NCI-H1092 (cell line): ENCODE results near the gene CRY1.

Experiments
- DNase-seq: peaks from one replicate; lab custom pipeline; 2025; lab: John Stamatoyannopoulos, UW

CRY1 gene

DNA sequence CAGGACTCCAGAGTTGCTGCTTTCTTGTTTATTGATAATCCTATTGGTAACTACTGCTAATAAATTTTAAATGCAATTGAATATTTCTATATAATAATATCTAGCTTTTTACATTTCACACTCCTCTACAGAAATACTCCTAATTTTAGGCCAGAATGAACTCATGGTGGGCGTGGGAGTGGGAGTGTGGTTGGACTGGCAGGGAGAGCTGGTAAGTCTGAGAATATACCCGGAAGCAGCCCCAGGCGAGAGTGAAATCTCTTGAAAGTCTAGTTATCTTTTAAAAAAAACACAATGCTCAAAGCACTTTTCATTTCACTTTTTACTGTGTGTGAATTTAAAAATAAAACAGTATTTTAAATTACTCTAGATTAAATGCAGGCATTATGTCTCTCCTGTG lies 132.9 kb downstream of the CRY1 start:
- no peak for DNase-seq

GRCh38 chr12:106957583-106957982 lies 135.8 kb downstream of the CRY1 start:
- no peak for DNase-seq

GRCh38 chr12:106956048-106956578 lies 137.2 kb downstream of the CRY1 start:
- DNase-seq, result no peak

- DNase-seq, result peak; percentile 92
Measured at GRCh38 chr12:106955377-106956047, 137.8 kb downstream of the CRY1 start, which contains the start of gene TMEM263. Gene TMEM263 (plus strand): TSS chr12:106955907. CDS start chr12:106967117, 11,210 bp downstream.

GRCh38 chr12:106954462-106955376 lies 138.6 kb downstream of the CRY1 start:
- DNase-seq, result no peak

DNA sequence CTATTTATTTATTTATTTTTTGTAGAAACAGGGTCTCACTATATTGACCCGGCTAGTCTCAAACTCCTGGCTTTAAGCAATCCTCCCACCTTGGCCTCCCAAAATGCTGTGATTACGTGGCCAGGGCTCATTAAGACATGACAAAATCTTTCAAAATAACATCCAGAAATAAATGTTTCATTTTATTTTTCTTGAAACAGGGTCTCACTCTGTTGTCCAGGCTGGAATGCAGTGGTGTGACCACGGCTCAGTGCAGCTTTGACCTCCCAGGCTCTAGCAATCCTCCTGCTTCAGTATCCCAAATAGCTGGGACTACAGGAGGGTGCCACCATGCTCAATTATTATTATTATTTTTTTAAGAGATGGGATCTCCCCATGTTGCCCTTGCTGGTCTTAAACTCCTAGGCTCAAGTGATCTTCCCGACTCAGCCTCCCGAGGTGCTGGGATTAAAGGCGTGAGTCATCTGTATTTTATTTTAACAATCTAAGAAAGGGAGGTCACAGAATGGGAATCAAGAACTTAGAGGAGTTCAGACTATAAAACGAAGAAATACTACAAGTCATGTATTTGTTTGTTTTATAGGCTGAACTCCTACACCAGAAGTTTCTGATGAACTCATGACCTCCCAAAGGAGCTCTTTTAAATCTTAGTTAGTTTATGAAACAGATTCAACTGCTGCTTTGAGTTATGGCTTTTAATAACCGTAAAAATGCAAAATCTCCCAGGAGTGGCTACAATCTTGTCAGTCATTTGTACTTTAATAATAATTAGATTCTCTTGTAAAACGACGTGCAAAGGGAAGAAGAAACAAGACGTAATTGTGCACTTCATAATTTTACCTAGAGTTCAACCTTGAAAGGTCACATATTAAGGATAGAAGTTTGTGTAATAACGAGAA lies 139.7 kb downstream of the CRY1 start:
- no peak for DNase-seq

- no peak for DNase-seq
Measured at GRCh38 chr12:106950591-106950990, 142.8 kb downstream of the CRY1 start.

DNA sequence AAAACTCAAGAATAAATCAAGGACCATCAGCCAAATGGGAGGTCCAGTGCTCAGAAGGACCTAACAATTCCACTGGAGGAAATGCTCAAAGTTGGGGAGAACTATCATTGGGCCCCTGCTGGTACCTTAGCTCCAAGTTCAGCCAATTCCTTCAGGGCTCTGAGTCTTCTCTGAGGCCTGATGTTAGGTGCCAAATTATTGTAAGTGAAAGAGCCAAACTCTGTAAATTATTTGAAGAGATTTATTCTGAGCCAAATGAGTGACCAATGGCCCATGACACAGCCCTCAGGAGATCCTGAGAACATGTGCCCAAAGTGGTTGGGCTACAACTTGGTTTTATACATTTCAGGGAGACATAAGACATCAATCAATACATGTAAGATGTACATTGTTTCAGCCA lies 145.9 kb downstream of the CRY1 start:
- DNase-seq, result no peak

DNA sequence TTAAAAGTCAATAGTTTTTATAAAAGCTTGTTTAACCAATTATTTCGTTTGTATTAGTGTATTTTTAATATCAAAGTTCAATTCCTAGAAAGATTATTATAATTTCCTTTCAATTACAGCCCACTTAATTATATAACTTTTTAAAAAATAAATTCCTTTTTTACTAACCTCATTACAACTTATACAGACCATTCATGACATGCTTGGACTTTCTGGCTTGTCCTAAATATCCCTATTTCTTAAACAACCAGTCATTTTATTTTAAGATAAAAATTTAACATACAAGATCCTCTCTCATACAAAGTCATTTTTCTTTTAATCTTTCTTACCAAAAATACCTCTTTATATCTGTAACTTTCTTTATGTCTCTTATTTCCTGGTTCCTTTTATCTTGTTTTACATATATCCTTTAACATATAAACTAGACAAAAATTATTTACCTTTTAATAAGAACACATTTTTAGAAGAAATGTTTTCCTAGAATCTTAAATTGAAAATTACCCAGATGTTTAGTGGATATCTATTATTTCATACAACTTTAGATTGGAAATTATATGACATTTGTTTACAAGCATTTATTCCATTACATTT lies 148.0 kb downstream of the CRY1 start:
- DNase-seq, result no peak

- DNase-seq, result no peak
Measured at GRCh38 chr12:106942775-106943174, 150.6 kb downstream of the CRY1 start.

DNA sequence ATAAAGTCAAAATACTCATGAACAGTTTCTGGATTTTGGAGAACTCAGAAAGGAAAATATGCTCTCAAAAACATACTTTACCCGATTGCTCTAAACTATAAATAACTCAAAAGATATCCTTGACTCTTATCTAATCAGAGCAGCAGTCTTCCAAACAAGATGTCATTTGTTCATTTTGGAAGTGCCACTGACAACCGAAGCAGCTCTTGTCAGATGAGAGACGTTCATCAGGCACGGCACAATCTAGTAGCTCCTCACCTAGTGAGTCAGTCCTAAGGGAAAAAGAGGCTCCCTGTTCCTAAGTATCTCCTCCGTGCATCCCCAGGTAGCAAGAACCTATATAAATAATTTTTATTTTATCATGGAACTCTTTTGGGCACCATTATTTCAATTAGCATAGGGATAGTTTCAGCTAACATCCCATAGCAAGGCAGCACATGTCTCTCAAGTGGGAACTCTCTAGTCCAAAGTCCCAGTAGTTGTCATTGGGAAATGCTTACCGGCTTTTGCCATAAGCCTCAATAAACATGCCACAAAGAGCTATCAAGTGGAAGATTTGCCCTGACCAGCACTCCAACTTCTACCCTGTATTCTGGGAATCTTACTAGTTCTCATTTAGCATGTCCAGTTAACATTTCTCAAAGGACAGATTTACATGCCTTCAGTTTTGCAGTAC lies 151.7 kb downstream of the CRY1 start:
- DNase-seq, result no peak
